GM19035 (cell line): Measurements from ENCODE around the gene HMGB2.

Experiments
- ATAC-seq: cut with Tn5 transposase; IDR thresholded peaks from one replicate; pipeline ENCODE4 v1.9.1; 2021; ENCODE audit not compliant: unreplicated experiment

The HMGB2 gene

DNA sequence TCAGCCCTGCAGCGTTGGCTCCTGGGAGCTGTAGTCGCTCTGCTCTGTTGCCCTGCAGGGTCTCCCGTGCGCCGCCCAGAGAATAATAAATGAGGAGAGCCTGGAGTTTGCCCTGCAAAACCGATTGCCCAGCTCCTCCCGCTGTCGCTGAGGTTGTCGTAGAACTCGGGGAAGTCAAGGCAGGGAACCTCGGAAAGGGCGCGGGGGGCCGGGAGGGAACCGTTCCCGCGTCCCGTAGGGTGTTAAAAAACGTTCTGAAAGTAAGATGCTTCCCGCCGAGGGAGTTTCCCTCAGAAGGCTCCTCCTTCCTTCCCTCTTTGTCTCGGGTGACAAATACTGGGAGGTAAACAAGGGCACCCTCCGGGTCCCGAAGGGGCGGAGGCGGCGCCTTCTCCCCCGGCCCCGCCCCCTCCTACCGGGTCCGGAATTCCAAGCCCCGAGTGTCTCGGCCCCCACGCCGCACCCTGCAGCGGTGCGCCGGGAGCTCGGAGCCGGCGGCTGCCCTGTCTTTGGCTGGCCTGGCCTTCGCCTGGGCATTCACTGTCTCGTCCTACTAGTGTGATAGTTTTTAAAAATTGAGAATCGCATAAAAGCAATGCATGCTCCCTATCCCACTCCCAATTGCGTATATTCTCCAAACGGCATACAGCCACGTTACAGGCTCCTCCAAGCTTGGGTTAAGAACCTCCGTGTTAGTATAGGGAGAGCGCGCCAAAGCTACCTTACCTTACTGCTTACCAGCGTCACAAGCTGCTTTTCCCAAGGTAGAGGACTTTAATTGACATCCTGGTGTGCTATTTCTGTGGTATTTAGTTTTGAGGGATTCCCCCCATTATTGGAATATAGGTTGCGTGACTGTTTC lies 964 bp upstream of the HMGB2 start:
- peak; percentile 31 for ATAC-seq

- peak; percentile 3 for ATAC-seq
Observed at GRCh38 chr4:173333658-173334084, 487 bp downstream of the HMGB2 start.

DNA sequence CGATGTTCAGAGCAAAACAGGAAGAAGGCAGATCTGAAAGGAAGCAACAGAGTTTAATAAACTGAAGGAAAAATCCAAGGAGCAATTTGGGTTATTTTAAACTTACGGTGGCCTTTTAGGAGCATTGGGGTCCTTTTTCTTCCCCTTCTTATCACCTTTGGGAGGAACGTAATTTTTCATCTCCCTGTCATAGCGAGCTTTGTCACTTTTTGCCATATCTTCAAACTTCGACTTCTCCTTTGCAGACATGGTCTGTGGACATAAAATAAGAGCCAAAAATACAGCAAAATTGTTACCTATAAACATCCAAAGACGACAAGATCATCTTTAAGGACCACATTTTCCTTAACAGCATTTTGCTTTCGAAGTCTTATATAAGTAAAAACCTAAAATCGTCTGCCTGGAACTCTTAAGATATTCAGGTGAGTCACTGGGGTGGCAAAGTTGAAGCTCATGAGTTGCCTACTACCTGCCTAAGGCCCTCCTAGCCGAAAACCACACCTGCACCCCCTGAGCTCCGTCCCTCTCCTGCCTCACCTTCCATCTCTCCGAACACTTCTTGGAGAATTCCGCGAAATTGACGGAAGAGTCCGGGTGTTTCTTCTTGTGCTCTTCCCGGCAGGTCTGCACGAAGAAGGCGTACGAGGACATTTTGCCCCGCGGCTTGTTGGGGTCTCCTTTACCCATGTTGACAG lies 1.0 kb downstream of the HMGB2 start:
- ATAC-seq, result no peak

DNA sequence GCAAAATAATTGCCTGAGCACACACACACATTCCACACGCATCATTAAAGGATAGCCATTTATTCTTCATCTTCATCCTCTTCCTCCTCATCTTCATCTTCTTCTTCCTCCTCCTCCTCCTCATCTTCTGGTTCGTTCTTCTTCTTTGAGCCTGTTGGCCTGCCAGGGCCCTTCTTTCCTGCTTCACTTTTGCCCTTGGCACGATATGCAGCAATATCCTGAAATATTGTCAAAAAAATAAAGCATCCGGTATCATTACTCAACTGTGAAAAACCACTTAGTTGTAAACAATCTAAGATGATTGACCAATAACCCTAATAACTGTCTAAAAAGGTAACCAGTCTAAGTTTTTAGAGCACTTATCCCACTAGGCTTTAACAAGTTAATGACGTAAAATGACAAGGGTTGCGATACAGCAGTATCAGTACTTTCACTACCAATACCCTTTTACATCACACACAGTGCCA lies 2.1 kb downstream of the HMGB2 start:
- no peak for ATAC-seq

GRCh38 chr4:173330590-173330989 lies 3.6 kb downstream of the HMGB2 start:
- ATAC-seq, result no peak

DNA sequence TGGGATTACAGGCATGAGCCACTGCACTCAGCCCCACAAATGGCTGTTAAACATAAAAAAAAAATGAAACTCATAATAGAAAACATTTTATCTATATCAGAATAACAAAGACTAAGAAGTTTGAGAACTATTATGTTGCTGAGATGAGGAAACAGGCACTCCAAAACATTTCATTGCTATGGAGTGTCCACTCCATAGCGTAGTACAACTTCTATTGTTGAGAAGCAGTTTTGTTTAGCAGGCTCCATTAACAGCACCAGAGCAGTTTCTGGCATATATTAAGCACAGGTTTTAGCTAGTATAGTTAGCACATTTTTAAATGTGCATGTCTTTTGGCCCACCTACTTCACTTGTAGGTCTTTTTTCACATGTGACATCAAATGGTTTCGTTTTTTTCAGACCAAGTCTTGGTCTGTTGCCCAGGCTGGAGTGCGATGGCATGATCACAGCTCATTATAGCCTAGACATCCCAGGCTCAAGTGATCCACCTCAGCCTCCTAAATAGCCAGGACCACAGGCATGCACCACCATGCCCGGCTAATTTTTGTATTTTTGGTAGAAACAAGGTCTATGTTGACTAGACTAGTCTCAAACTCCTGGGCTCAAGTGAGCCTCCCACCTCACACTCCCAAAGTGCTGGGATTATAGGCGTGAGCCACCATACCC lies 5.8 kb downstream of the HMGB2 start:
- no peak for ATAC-seq

DNA sequence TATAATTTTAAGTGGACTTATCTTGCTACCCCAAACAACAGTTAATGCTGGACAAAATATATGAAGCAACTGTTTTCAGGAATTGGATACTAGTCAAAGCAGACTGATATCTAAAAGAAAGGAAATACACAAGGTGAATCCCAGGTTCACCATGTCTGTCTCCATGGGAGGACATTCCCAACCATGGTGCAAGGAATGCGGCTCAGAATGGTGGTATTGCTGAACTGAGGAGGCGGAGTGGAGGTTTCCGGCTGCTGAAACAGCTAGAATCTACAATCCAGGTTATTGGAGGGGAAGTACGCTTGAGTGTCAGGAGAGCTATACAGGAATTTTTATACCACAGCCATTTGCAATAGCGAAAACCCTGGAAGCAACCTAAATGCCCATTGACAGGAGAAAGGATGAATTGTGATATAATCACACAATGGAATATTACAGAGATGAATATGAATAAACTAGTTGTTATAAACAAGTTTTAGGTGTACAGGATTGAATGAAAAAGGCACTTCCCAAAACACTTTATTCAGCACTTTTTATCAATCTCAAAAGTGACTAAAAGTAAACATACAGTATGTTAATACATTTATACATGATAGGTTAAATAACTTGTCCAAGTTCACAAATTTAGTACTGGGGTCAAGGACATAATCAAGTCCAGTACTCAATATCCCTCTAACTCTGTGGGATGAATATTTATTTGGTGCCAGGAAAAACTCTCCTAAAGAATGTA lies 9.0 kb downstream of the HMGB2 start:
- ATAC-seq, result no peak

- ATAC-seq, result no peak
Observed at GRCh38 chr4:173319696-173320095, 14.5 kb downstream of the HMGB2 start.

DNA sequence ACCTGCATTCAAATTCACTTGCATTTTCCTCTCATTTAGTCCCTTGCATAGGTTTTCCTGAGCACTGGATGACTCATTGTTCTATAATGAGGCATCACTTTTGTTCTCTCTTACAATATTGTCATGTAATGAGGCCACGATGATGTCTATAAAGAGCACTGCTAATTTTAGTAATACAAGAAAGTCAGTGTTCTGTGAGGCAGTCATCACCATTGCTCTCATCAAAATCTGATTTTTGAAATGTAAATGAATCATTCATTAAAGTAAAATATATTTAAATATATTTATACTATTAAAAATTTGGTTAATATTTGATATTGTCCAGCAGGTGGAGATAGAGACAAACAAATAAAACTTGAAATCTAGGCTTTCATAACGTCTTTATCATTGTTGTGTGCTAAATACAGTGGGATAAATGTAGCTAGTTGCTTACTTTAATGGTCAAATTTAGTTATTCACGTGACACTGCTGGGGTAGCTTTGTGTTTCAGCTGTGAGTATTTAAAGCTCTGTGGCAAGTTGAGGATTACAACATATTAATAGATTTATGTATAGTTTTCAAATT lies 15.4 kb downstream of the HMGB2 start:
- ATAC-seq, result no peak

DNA sequence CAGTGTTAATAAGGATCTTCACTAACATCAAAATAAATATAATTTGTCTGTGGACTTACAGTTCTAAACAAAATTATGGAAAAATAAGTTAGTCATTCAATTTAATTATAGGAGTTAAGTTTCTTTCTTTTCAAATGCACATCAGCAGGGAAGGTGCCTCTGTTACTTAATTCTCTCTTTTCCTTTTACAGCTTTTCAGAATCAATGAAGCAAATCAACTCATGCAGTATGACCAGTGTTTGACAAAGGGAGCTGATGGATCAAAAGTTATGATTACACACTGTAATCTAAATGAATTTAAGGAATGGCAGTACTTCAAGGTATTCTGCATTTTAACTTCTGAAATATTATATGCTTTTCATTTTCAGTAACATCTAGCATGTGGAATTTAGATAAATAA lies 15.9 kb downstream of the HMGB2 start:
- ATAC-seq, result no peak

DNA sequence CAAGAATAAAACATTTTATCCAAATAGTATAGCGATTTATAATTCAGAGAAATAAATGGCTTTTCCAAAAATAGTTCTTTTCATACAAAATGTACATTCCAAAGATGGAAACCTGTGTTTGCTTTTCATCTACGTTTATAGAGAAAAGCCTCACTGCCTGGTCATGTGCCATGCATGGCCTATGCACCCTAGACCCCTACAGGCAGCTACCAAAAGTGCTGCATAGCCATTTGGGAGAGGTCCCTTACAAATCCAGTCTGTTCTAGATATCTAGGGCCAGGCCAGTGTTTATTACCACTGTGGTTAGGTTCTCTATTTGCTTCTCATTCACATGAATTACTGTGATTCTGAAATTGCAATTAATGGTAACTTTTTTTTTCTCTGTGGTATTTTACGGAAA lies 17.2 kb downstream of the HMGB2 start:
- ATAC-seq, result no peak

DNA sequence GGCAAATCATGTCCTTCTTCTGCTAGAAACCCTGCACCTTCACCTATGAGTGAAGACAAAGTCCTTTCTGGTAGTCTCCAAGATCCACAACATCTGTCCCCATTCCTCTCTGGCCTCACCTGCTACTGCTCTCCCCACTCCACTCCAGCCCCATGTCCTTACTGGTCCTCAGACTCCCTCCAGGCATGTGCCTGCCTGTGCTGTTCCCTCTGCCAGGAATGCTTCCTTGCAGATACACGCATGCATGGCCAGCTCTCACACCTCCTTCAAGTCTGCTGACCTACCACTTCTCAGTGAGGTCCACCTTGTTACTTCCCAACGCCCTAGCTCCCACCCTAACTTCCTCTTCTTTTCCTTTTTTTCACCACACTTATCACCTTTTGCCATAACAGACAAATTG lies 18.1 kb downstream of the HMGB2 start:
- ATAC-seq, result no peak

DNA sequence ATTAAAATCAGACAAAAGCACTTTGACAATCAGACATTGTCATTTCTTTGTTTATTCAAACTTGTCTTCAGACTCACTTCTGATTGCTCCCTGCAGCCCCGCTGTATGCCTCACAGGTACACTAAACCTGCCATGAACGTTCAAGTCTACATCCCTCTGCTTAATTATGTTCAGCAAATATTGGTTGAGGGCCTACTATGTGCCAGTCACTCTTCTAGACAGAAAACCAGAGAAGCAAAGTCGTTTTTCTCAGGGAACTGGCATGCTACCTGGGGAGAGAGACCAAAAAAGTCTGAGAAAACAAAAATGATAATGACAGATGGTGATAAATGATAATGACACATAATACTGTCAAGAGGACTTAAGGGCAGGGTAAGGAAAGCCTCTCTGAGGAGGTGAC lies 19.4 kb downstream of the HMGB2 start:
- no peak for ATAC-seq

- ATAC-seq, result no peak
Observed at GRCh38 chr4:173311368-173311767, 22.8 kb downstream of the HMGB2 start.

GRCh38 chr4:173307778-173308177 lies 26.4 kb downstream of the HMGB2 start:
- ATAC-seq, result no peak

DNA sequence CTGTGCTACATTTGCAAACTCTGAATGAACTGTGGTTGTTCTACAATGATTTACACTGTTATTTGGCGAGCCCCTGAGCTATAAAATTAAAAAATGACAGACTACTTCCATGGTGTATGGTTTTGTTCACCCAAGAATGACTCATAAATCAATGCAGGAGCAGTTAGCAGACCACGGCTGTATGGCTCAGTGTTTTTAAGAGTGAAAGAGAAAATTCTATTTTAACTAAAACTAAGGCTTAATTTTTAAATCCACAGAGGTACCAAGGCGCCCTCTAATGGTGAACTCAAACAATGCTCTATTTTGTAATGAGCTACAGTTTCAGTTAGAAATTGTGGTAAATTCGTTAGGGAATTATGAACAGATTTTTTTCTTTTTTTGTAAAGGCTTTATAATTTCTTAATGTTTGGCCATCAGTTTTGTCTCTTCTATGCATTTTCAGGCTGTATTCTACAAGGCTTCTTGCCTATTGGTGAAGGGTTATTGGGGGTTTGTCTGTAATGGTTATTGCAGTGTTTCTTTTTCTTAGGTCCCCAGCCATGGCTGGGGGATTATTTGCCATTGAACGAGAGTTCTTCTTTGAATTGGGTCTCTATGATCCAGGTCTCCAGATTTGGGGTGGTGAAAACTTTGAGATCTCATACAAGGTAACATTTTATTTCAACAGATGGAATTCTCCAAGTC lies 32.5 kb downstream of the HMGB2 start:
- no peak for ATAC-seq

GRCh38 chr4:173294444-173294843 lies 39.7 kb downstream of the HMGB2 start:
- no peak for ATAC-seq

DNA sequence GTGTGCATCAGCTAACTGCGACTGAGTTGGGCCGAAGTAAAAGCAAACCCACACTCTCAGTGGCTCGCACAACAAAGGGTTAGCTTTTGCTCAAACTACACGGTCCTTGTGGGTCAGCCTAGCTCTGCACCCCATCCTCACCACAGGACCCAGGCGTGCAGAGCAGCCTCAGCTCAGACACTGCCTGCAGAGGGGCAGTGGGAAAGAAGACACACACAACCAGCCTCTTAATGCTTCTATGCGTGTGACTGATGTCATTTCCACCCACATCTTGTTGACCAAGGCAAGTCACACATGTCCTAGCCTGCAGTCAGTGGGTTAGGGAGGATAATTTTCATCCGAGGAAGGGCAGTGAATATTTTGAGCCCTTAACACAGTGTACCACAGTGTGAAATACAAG lies 40.5 kb downstream of the HMGB2 start:
- no peak for ATAC-seq

- no peak for ATAC-seq
Observed at GRCh38 chr4:173291899-173292298, 42.3 kb downstream of the HMGB2 start.

DNA sequence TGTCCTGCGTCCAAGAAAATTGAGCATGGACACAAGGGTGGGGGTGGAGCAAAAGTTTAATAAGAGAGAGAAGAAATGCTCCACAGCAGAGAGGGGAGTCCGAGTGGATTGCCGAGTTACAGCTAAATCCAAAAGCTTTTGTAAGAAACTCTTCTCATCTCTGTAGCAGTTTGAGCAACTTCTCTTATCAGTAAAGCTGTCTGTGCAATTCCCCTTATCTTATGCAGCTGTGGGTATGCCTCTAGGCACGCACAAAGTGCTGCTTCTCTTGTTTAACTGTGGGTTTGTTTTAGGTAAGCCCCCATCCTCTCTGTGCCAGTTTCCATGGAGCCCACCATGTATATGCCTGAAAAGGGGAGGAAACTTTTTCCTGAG lies 44.8 kb downstream of the HMGB2 start:
- ATAC-seq, result no peak
